GM18505 (cell line): ENCODE measurements around the gene TAMALIN.

ENCODE experiments used
- ATAC-seq: cut with Tn5 transposase; IDR thresholded peaks from one replicate; pipeline ENCODE4 v1.9.1; 2021; ENCODE audit not compliant: unreplicated experiment
- POLR2A ChIP-seq: IDR thresholded peaks from 4 replicates; pipeline ENCODE4 v1.6.1; 2011; ENCODE audit warnings: borderline replicate concordance; ENCODE audit not compliant: insufficient read depth, insufficient read length; ENCODE audit errors: extremely low read depth

The TAMALIN gene

GRCh38 chr12:52054833-52055730 lies 48.3 kb downstream of the TAMALIN start:
- TF ChIP-seq POLR2A: no peak
- no peak for ATAC-seq

GRCh38 chr12:52055731-52056711 lies 49.3 kb downstream of the TAMALIN start:
- ATAC-seq: no peak
- TF ChIP-seq POLR2A: no peak

- ATAC-seq: no peak
- no peak for TF ChIP-seq POLR2A
Measured at GRCh38 chr12:52056801-52057637, 50.3 kb downstream of the TAMALIN start.

GRCh38 chr12:52057638-52058576 lies 51.2 kb downstream of the TAMALIN start:
- ATAC-seq: no peak
- TF ChIP-seq POLR2A: no peak

- ATAC-seq: no peak
- no peak for TF ChIP-seq POLR2A
Measured at GRCh38 chr12:52058631-52059361, 52.0 kb downstream of the TAMALIN start.

- no peak for TF ChIP-seq POLR2A
- no peak for ATAC-seq
Measured at GRCh38 chr12:52059582-52060497, 53.1 kb downstream of the TAMALIN start.

- ATAC-seq: no peak
- TF ChIP-seq POLR2A: no peak
Measured at GRCh38 chr12:52060498-52061177, 53.9 kb downstream of the TAMALIN start.

GRCh38 chr12:52061470-52062166 lies 54.9 kb downstream of the TAMALIN start:
- ATAC-seq: no peak
- TF ChIP-seq POLR2A: no peak
